GM12878 (cell line): ENCODE data around the gene RFX1. TPM values are rescaled to one million over a fixed set of nuclear protein-coding genes. Genes with fewer than 3 reads are reported as not detected.

Experiments
- ATAC-seq: fragments of 200-7000 bp; cut with Tn5 transposase; 3 replicates; pipeline ENCODE4 v1.9.1; 2020; ENCODE audit warnings: mild to moderate bottlenecking, moderate library complexity
- BruUV-seq: library from RNA; stranded (reverse); fragments of 400-500 nt; replicated peaks from 2 replicates; lab custom pipeline; 2021; lab: Mats Ljungman, UMichigan
- CTCF ChIA-PET: fragments of 300-600 bp; sonication (Branson Sonifier 250); formaldehyde crosslinking; extraction: SDS; loops from one replicate; lab custom pipeline; 2021; ENCODE audit warnings: inconsistent platforms; lab: Yijun Ruan, JAX
- POLR2A ChIA-PET: fragments of 350-600 bp; formaldehyde crosslinking; extraction: SDS; loops from one replicate; lab custom pipeline; 2021; ENCODE audit warnings: inconsistent platforms; lab: Charles Lee
- RAD21 ChIA-PET: fragments of 300-600 bp; sonication (Branson Sonifier 250); formaldehyde crosslinking; loops from one replicate; lab custom pipeline; 2023; ENCODE audit warnings: antibody characterized with exemption; ENCODE audit not compliant: unreplicated experiment; lab: Charles Lee
- SMC1A ChIA-PET: fragments of 300-600 bp; sonication (Branson Sonifier 250); formaldehyde crosslinking; loops from one replicate; lab custom pipeline; 2023; ENCODE audit not compliant: unreplicated experiment, uncharacterized antibody; lab: Charles Lee
- DNase-seq: peaks from one replicate; pipeline ENCODE4 v3.0.0-alpha.2; 2011; ENCODE audit warnings: low read depth, low spot score
- FAIRE-seq: peaks from 3 replicates; lab custom pipeline; 2011; peaks lifted over from hg19 to GRCh38; lab: Jason Lieb, UNC
- H2AFZ ChIP-seq: 2 replicates; pipeline ENCODE4 v1.6.0; 2011; ENCODE audit warnings: low read depth, low read length, control low read depth; ENCODE audit not compliant: control insufficient read depth
- H3K27ac ChIP-seq: 2 replicates; pipeline ENCODE4 v1.5.1; 2011; ENCODE audit warnings: control low read depth; ENCODE audit not compliant: control insufficient read depth, insufficient read depth
- H3K27me3 ChIP-seq, 2 experiments: replicated peaks in 1 of 2; 2 replicates each; pipeline versions ENCODE4 v1.6.0 to v1.6.1; 2011; ENCODE audit warnings: low read length in 1 of 2; ENCODE audit not compliant: control insufficient read depth in 2 of 2, insufficient read depth in 2 of 2
- H3K36me3 ChIP-seq, 2 experiments: 2 replicates each; pipeline ENCODE4 v1.5.1; 2011; ENCODE audit warnings: low read length in 1 of 2; ENCODE audit not compliant: control insufficient read depth in 2 of 2, insufficient read depth in 2 of 2
- H3K4me1 ChIP-seq: 2 replicates; pipeline ENCODE4 v1.6.1; 2011; ENCODE audit warnings: mild to moderate bottlenecking, low read length, moderate library complexity, mixed read lengths; ENCODE audit not compliant: control insufficient read depth, insufficient read depth
- H3K4me2 ChIP-seq: 2 replicates; pipeline ENCODE4 v1.6.0; 2011; ENCODE audit warnings: control low read depth; ENCODE audit not compliant: control insufficient read depth, insufficient read depth
- H3K4me3 ChIP-seq: fragments of 200-600 bp; sonication (generic); 2 replicates; pipeline ENCODE4 v1.5.1; 2016
- H3K79me2 ChIP-seq: 2 replicates; pipeline ENCODE4 v1.6.0; 2011; ENCODE audit warnings: low read length; ENCODE audit not compliant: control insufficient read depth, insufficient read depth
- H3K9ac ChIP-seq: 2 replicates; pipeline ENCODE4 v1.8.0; 2011; ENCODE audit warnings: low read length, control low read depth, mixed read lengths; ENCODE audit not compliant: control insufficient read depth, insufficient read depth
- H3K9me3 ChIP-seq: replicated peaks from 3 replicates; pipeline ENCODE4 v1.5.1; 2011; ENCODE audit warnings: mild to moderate bottlenecking, low read length; ENCODE audit not compliant: control insufficient read depth, insufficient read depth
- H4K20me1 ChIP-seq: 2 replicates; pipeline ENCODE4 v1.6.0; 2011; ENCODE audit not compliant: control insufficient read depth, insufficient read depth
- IKZF1 ChIP-seq: fragments of 450-650 bp; conservative IDR thresholded peaks from 2 replicates; pipeline ENCODE4 v1.6.1; 2017; ENCODE audit warnings: antibody characterized with exemption, mild to moderate bottlenecking
- SMC3 ChIP-seq: IDR thresholded peaks from 2 replicates; pipeline ENCODE4 v1.6.1; 2011; ENCODE audit warnings: low read length, improper control_type of control experiment, borderline replicate concordance
- SRF ChIP-seq, 2 experiments: IDR thresholded peaks; 2 replicates each; pipeline ENCODE4 v1.6.1; 2011; ENCODE audit warnings: low read depth in 2 of 2, low read length in 2 of 2, mild to moderate bottlenecking in 1 of 2, moderate library complexity in 1 of 2
- WGBS: methylation state at CpG from one replicate; pipeline ENCODE4 v1.1.6; 2016; ENCODE audit warnings: low lambda C conversion rate; ENCODE audit not compliant: insufficient replicate concordance, insufficient coverage; ENCODE audit errors: missing lambda C conversion rate; 5-methylcytosine and 5-hydroxymethylcytosine counted together
- in situ Hi-C: fragments of 300-500 bp; cut with MboI; formaldehyde crosslinking; loops from 9 replicates; pipeline ENCODE4 v1.14.3; 2018; ENCODE audit warnings: mixed read lengths
- intact Hi-C: fragments of 100-400 bp; cut with micrococcal nuclease; formaldehyde crosslinking; loops from one replicate; pipeline ENCODE4 v1.14.2; 2022; ENCODE audit not compliant: unreplicated experiment
- polyA plus RNA-seq, 11 experiments: library from polyadenylated mRNA; depleted of rRNA in 4 of 11; unstranded in 6 of 11; stranded (reverse) in 5 of 11; fragments of >200 nt; fragmentation: Nextera tagmentation in 4 of 11; fragmentation: Illumina TruSeq in 1 of 11; extraction: Ambion mirVana in 4 of 11; extraction: Trizol in 1 of 11; gene quantifications; 1 replicate in 1 of 11; 2 replicates in 10 of 11; pipeline versions ENCODE4 v1.2.1 to v1.2.3, GENCODE V29; 2011 to 2016; ENCODE audit warnings: inconsistent platforms in 2 of 11, missing spikeins in 2 of 11, low read depth in 1 of 11
- total RNA-seq, 4 experiments: library from RNA; depleted of rRNA in 3 of 4; stranded (reverse); fragments of >200 nt in 3 of 4; fragmentation: Illumina TruSeq in 1 of 4; extraction: Trizol in 1 of 4; gene quantifications; 2 replicates each; pipeline versions ENCODE4 v1.2.1 to v1.2.3, GENCODE V29; 2013 to 2021
- TF ChIP-seq, protein P1 (sequence below), 3 experiments: IDR thresholded peaks in 2 of 3; conservative IDR thresholded peaks in 1 of 3; 2 replicates each; pipeline ENCODE4 v1.5.1; 2011; ENCODE audit warnings: low read depth in 3 of 3, low read length in 3 of 3, mild to moderate bottlenecking in 3 of 3, control low read depth in 2 of 3, moderate library complexity in 2 of 3, inconsistent platforms in 1 of 3, mixed read lengths in 1 of 3; ENCODE audit not compliant: control insufficient read depth in 2 of 3, insufficient read depth in 1 of 3; ENCODE audit errors: extremely low read depth in 1 of 3

RFX1 gene
- total and polyA plus RNA-seq, 10 of the 15 experiments (the other 5 are each of a cell fraction or from before 2014, with no cell fraction given) = 0.05 to 11.0 (median 1.5) TPM

GRCh38 chr19:13952931-13953531, 53.1 kb downstream of the RFX1 start:
- Histone ChIP-seq H3K27me3 (no peaks in the 10 kb centered on the region), H2AFZ (no peak overlapping the region), H4K20me1 (no peaks in the 10 kb centered on the region), H3K4me2 (peak overlapping the region; percentile 73), H3K9ac (peak overlapping the region; percentile 81), H3K4me3 (peak overlapping the region; percentile 100), H3K4me1 (peaks cover 11% of the 10 kb centered on the region), H3K27ac (peak overlapping the region; percentile 64), H3K9me3 (no peaks in the 10 kb centered on the region), H3K79me2 (peaks cover 15% of the 10 kb centered on the region), H3K36me3 (peaks cover 0 to 11% of the 10 kb centered on the region in 2 experiments; a peak in 3 of 4 replicates)
- WGBS = 15% methylated on average over 11 of the region's 13 CpGs
- TF ChIP-seq IKZF1 = 0 out of 2 replicates have a peak, but pooled peaks have one; percentile 11
- TF ChIP-seq SMC3 = peak; percentile 5; the same call in 1 of the 2 replicates
- no peak for TF ChIP-seq SRF (IDR thresholded peaks at IDR 0.05; ENCODE audit: low read depth in 2 of 2, low read length in 2 of 2)
- TF ChIP-seq, protein P1, sequence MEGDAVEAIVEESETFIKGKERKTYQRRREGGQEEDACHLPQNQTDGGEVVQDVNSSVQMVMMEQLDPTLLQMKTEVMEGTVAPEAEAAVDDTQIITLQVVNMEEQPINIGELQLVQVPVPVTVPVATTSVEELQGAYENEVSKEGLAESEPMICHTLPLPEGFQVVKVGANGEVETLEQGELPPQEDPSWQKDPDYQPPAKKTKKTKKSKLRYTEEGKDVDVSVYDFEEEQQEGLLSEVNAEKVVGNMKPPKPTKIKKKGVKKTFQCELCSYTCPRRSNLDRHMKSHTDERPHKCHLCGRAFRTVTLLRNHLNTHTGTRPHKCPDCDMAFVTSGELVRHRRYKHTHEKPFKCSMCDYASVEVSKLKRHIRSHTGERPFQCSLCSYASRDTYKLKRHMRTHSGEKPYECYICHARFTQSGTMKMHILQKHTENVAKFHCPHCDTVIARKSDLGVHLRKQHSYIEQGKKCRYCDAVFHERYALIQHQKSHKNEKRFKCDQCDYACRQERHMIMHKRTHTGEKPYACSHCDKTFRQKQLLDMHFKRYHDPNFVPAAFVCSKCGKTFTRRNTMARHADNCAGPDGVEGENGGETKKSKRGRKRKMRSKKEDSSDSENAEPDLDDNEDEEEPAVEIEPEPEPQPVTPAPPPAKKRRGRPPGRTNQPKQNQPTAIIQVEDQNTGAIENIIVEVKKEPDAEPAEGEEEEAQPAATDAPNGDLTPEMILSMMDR (IDR thresholded peaks at IDR 0.05 in 2 of 3, conservative IDR thresholded peaks at IDR 0.05 in 1 of 3; ENCODE audit: control insufficient read depth in 2 of 3, extremely low read depth in 1 of 3, insufficient read depth in 1 of 3, low read depth in 3 of 3, low read length in 3 of 3) = 0 out of 6 replicates have a peak, but pooled peaks of 1 of the 3 experiments have one; percentile 9
- ChIA-PET POLR2A (interaction anchor here (0.7 to 1.1 kb wide), 3 partner anchors 35 to 161 kb away, joined by 3 to 4 read pairs (median 3); partner anchors contain the start of gene MISP3), RAD21 (interaction anchor here (0.8 to 3.2 kb wide), 13 partner anchors 19 to 119 kb away, joined by 3 to 21 read pairs (median 4); partner anchors contain the start of genes IL27RA and RFX1), SMC1A (interaction anchor here (0.7 to 2.1 kb wide), 10 partner anchors 14 to 121 kb away, joined by 3 to 10 read pairs (median 4); partner anchors contain the start of genes BRME1, CC2D1A and IL27RA), CTCF (interaction anchor here (0.9 to 2.9 kb wide), 13 partner anchors 46 to 184 kb away, joined by 3 to 10 read pairs (median 4); partner anchors contain the start of genes ASF1B and IL27RA)
- no peak; the same call in 2 of the 3 replicates for ATAC-seq
- no TSS peak for BruUV-seq
- intact Hi-C loops (loop anchor here (1.0 to 5.0 kb wide), 3 partner anchors 34 to 79 kb away; partner anchors contain the start of gene IL27RA), in situ Hi-C loops (no loop called here)
- DNase-seq = no peak
- no peak for FAIRE-seq
